GM18519 (cell line): ENCODE results near the gene PRXL2A.

Experiments
- ATAC-seq: cut with Tn5 transposase; IDR thresholded peaks from one replicate; pipeline ENCODE4 v1.9.1; 2021; ENCODE audit warnings: mild to moderate bottlenecking, moderate library complexity; ENCODE audit not compliant: unreplicated experiment, low FRiP score

The PRXL2A gene

GRCh38 chr10:80459047-80459865 lies 50.9 kb downstream of the PRXL2A start:
- peak; percentile 28 for ATAC-seq

GRCh38 chr10:80460399-80461207 lies 52.3 kb downstream of the PRXL2A start:
- ATAC-seq: no peak

GRCh38 chr10:80461208-80462183 lies 53.1 kb downstream of the PRXL2A start:
- ATAC-seq: no peak

DNA sequence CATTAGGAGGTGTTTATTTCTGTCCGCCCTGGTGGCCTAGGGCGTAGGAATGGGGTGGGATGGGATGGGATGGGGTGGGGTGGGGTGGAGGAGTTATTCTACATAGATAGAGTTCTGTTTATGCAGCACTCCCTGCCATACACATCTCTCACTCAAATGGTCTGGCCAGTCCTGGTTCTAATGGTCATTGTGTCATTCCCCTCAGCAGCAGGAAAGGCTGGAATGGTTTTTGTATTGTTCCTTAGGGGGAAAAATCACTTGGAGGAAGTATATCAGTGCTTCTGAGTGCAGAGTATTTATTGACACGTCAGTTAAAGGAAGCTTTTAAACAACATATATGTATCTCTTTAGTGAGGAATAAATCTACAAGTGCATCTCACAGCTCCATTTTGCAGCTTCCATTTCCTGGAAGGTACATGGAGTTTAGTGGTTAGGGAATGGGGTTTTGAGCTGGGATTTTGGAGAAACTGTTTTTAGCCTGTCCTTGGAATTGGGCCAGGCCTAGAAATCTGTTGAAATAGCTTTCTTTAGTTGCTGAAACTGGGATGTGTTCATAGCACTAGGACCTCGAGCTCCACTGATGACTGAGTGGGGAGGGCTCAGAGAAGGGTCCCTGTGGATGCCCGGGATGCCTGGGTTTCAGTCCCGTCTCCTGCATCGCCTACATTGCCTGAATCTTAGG lies 54.1 kb downstream of the PRXL2A start:
- no peak for ATAC-seq

DNA sequence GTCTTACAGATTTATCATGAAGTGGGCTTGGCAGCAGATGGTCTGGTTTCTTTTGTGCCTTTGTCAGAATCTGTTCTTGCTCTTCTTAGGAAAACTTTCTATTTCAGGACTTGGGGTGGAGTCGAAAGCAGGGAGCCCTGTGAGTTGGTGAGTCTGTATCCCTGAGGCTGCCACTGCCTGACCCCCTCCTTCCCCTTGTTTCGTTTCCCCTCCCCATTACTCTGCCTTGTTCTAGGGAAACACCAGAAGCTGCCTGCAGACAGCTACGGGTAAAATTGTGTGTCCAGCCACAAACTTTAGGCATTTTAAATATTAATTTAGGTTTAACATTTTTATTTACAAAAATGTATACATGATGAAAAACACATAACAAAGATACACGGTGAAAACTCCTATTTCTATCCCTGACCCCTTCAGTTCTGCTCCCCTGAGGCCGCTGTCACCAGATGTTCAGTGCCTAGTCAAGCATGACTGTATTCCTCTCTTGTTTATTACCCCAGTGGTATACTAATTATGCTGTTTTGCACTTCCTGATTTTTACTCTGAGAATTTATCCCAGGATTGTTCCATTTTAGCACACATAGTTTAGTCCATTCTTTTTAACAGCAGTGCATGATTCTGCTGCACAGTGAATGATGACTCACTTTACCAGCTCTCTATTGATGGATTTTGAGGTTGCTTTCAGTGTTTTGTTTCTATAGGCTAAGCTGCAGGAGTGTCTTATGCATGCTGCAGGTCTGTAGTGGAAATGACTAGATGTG lies 54.8 kb downstream of the PRXL2A start:
- ATAC-seq: peak; percentile 47

DNA sequence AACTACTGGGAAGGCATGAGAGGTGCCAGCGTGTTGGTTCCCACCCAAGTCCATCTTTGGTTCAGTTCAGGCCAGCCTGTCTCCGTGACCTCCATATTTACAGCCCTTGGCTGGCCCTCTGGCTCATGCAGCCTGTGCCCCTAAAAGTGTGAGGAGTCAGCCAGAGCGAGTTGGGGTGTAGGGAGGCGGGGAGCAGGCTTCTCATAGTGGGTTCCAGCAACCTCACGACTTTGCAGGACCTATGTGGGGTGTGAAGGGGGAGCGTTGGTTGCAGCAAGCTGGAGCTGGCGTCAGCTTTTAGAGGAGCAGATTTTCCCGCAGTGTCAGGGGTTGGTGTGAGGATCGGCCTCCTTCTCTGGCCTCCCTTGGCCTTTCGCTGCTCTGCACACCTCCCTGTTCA lies 55.5 kb downstream of the PRXL2A start:
- no peak for ATAC-seq

GRCh38 chr10:80464557-80465450 lies 56.5 kb downstream of the PRXL2A start:
- ATAC-seq: no peak

DNA sequence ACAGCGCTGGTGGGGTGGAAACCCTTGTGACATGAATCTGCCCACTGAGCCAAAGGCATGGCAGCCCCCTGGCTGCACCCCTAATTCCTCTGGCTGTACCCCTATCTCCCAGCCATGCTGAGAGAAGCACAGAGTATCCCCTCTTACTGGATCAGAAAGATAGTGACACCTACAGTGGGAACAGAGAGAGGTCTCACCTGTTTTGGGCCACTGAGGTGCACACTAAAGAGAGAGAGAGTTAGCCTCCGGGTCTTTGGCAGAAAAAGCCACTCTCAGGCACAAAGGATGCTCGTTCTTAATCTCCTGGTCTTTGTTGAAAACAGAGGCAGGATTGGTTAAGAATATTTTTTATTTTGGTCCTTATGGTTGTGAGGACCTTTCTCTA lies 57.1 kb downstream of the PRXL2A start:
- ATAC-seq: no peak

GRCh38 chr10:80465839-80466590 lies 57.7 kb downstream of the PRXL2A start:
- ATAC-seq: no peak

GRCh38 chr10:80466724-80467326 lies 58.5 kb downstream of the PRXL2A start:
- ATAC-seq: no peak

GRCh38 chr10:80468002-80468401 lies 59.7 kb downstream of the PRXL2A start:
- ATAC-seq: no peak

- ATAC-seq: no peak
These were observed 60.6 kb downstream of the PRXL2A start for GRCh38 chr10:80468806-80469421.

- ATAC-seq: no peak
These were observed 61.9 kb downstream of the PRXL2A start for GRCh38 chr10:80470266-80470665.

- ATAC-seq: no peak
These were observed 62.6 kb downstream of the PRXL2A start for GRCh38 chr10:80471001-80471400.

- peak; percentile 27 for ATAC-seq
These were observed 63.4 kb downstream of the PRXL2A start for GRCh38 chr10:80471715-80472233.

DNA sequence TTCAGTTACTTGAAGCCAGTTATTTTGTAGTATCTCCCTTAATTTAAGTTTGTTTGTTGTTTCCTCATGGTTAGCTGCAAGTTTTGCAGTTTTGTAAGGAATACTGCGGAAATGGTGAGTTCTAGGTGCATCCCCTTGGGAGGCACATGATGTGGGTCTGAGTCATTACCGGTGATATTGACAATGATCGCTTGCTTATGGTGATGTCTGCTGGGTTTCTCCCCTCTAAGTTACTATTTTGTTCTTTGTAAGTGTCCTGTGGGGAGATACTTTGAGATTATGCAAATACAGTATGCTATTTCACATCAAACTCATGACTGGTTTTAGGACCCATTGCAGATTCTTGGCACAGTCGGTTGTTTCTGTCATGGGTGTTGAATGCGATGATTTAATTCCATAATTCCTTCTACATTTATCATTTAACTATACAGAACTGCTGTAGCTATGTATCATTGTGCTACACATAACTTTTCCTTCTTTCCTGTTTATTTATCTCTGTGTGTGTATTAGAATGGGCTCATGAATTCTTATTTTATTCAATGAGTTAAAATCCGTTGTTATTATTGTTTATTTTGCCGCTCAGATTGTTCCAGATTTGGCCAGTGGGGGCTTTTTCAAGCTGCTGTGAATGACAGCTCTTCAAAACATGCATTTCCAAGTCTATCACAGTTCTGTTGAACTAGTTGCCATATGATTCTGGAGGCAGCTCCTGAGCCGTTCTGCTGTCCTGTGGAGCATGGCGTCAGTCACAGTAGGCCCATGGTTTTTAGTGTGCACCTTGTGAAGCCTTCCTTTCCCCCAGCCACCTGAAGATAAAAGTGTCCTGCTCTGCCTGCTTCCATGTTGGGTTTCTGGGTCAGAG lies 64.1 kb downstream of the PRXL2A start:
- peak; percentile 97 for ATAC-seq
